Heart left ventricle (tissue), 16 donors: ENCODE measurements around the gene PHKB. TPM values are rescaled to one million over a fixed set of nuclear protein-coding genes. Genes with fewer than 3 reads are reported as not detected.

ENCODE experiments used
- ATAC-seq, 4 donors: fragments of 200-7000 bp; cut with Tn5 transposase; one replicate each; pipeline ENCODE4 v1.9.1; 2020 to 2022; ENCODE audit warnings: moderate library complexity in 4 of 4, mild to moderate bottlenecking in 3 of 4, moderate number of reproducible peaks in 1 of 4
- DNase-seq, 5 donors: peaks; one replicate each; pipeline ENCODE4 v3.0.0-alpha.2; 2020
- H3K27ac ChIP-seq, 12 donors: fragments of 200-600 bp; sonication (generic) in 4 of 12; one replicate each; pipeline versions ENCODE4 v1.5.0 to v1.8.0; 2016 to 2022; ENCODE audit warnings: mild to moderate bottlenecking in 2 of 12
- H3K27me3 ChIP-seq, 9 donors: fragments of 200-600 bp; sonication (generic) in 2 of 9; one replicate each; pipeline versions ENCODE4 v1.5.1 to v1.8.0; 2016 to 2022; ENCODE audit warnings: mild to moderate bottlenecking in 3 of 9
- H3K36me3 ChIP-seq, 9 donors: fragments of 200-600 bp; sonication (generic) in 2 of 9; one replicate each; pipeline versions ENCODE4 v1.5.0 to v1.8.0; 2018 to 2022; ENCODE audit warnings: mild to moderate bottlenecking in 2 of 9
- H3K4me1 ChIP-seq, 12 donors: fragments of 200-600 bp; sonication (generic) in 4 of 12; one replicate each; pipeline versions ENCODE4 v1.5.0 to v1.8.0; 2016 to 2022; ENCODE audit warnings: mild to moderate bottlenecking in 3 of 12
- H3K4me3 ChIP-seq, 12 donors: fragments of 200-600 bp; sonication (generic) in 4 of 12; one replicate each; pipeline versions ENCODE4 v1.5.0 to v1.8.0; 2017 to 2022; ENCODE audit warnings: mild to moderate bottlenecking in 9 of 12, moderate library complexity in 4 of 12
- H3K9me3 ChIP-seq, 12 donors: fragments of 200-600 bp; sonication (generic) in 4 of 12; one replicate each; pipeline versions ENCODE4 v1.5.0 to v1.8.0; 2016 to 2022; ENCODE audit warnings: mild to moderate bottlenecking in 1 of 12
- POLR2A ChIP-seq, 2 donors: fragments of 450-650 bp; IDR thresholded peaks; one replicate each; pipeline ENCODE4 v1.6.1; 2017; ENCODE audit warnings: antibody characterized with exemption in 2 of 2, mild to moderate bottlenecking in 2 of 2, moderate library complexity in 2 of 2
- WGBS, 4 donors: extraction: QIAGEN DNeasy Blood & Tissue Kit in 2 of 4; methylation state at CpG; one replicate each; pipeline versions ENCODE4 v1.1.5 to v1.1.7; 2013 to 2018; 5-methylcytosine and 5-hydroxymethylcytosine counted together
- intact Hi-C, 10 donors: fragments of 100-400 bp; cut with DNase I; formaldehyde crosslinking; loops; one replicate each; pipeline versions ENCODE4 v1.11.1 to v1.14.2; 2022
- polyA plus RNA-seq, 2 donors: library from polyadenylated mRNA; stranded (reverse); fragments of 200-250 nt; gene quantifications; one replicate each; pipeline ENCODE4 v1.2.3, GENCODE V29; 2013
- total RNA-seq, 9 donors: library from RNA; depleted of rRNA in 2 of 9; stranded (reverse); fragments of >200 nt in 2 of 9; fragmentation: NEBNext Ultra II Directional in 3 of 9; extraction: Animal tissue kit (Norgen Biotek cat#: 25700) in 3 of 9; gene quantifications; one replicate each; pipeline versions ENCODE4 v1.1.0 to v1.2.4, GENCODE V29; 2016 to 2023
- TF ChIP-seq, protein P1 (sequence below), 12 donors: fragments of 200-600 bp; sonication (generic) in 4 of 12; IDR thresholded peaks; one replicate each; pipeline versions ENCODE4 v1.5.0 to v1.8.0; 2018 to 2022; ENCODE audit warnings: antibody characterized with exemption in 12 of 12, mild to moderate bottlenecking in 5 of 12
- donor health status: ischemic (EF 13 %, LVEDD 7.1; RV severe dilation, severe dysfunction).
- donor health status: healthy with polysubstance abuse.
- donor health status: DM: no; HTN: yes; CAD: no.
- donor health status: DM: no; HTN: no; CAD: no.
- donor health status: ischemic (EF 25% LVEDD 6.9; RV normal size, moderate dysfunction).
- donor health status: ischemic (EF 25% LVEDD 5.7; RV mildly dilated, moderate dysfunction).
- donor health status: healthy.
- donor health status: DM: yes; HTN: yes; CAD: no.
- donor health status: ischemic (EF 35%, LVEDD 5.7; RV mildly dilated, moderate dysfunction).
- donor health status: nonischemic (EF 11% LVEDD 7.7; RV severe dilation, severe dysfunction).
- donor health status: DM: yes; HTN: yes; CAD: no.
- donor health status: PGD.
- donor health status: ischemic (EF 29% LVEDD 5.4; RV normal size, mild dysfunction).
- donor health status: nonischemic (EF 23%, LVEDD 6.1; RV moderate dilation, normal function).

The PHKB gene
- total and polyA plus RNA-seq, 11 donors: 14.2 to 70.1 (median 61.3) TPM

DNA sequence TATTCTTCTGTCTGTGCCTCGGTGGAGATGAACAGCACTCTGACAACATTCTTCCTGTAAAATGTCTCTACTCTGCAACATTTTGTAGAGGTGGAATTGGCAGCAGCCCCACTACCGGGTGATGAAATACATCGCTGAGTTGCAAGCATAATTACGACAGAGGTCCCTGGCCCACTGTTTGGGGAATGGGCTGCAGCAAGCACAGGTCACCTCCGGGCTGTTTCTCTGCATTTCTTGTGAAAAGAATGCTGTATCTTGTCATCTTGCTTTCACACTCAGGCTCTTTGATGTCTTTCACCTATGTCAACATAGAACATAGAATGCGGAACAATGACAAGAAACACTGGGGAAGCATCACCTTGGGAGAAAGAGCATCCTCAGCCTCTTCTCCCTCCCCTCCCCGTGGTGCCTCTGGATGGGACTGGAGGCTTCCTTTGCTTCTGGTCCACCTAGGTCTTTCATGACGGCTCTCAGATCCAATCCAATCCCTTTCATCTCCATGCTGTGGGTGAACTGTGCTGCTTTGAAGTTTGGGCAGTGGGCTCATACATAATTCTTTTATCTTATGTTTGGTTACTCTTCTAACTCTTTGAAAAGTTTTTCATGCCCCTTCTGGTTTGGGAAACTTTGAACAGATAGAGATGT, 265.0 kb downstream of the PHKB start:
- 83 to 85% (median 84%) methylated on average over 8 of the region's 8 CpGs for WGBS, 4 donors

GRCh38 chr16:47727131-47727530, 266.0 kb downstream of the PHKB start:
- no peak overlapping the region for H3K4me3 ChIP-seq
- intact Hi-C loops: no loop called here
- DNase-seq (no peak), ATAC-seq (no peak)
- no peaks in the 10 kb centered on the region for H3K9me3 ChIP-seq
- no peak for TF ChIP-seq POLR2A (IDR thresholded peaks at IDR 0.05)
- TF ChIP-seq, protein P1, sequence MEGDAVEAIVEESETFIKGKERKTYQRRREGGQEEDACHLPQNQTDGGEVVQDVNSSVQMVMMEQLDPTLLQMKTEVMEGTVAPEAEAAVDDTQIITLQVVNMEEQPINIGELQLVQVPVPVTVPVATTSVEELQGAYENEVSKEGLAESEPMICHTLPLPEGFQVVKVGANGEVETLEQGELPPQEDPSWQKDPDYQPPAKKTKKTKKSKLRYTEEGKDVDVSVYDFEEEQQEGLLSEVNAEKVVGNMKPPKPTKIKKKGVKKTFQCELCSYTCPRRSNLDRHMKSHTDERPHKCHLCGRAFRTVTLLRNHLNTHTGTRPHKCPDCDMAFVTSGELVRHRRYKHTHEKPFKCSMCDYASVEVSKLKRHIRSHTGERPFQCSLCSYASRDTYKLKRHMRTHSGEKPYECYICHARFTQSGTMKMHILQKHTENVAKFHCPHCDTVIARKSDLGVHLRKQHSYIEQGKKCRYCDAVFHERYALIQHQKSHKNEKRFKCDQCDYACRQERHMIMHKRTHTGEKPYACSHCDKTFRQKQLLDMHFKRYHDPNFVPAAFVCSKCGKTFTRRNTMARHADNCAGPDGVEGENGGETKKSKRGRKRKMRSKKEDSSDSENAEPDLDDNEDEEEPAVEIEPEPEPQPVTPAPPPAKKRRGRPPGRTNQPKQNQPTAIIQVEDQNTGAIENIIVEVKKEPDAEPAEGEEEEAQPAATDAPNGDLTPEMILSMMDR (IDR thresholded peaks at IDR 0.05): no peak
- no peaks in the 10 kb centered on the region for H3K27me3 ChIP-seq
- WGBS, 4 donors: 90 to 95% (median 92%) methylated on average over 6 of the region's 6 CpGs
- H3K36me3 ChIP-seq: no peaks in the 10 kb centered on the region
- H3K4me1 ChIP-seq: no peaks in the 10 kb centered on the region
- H3K27ac ChIP-seq: no peak overlapping the region

More for the DNA sequence above, 265.0 kb downstream of the PHKB start:
- TF ChIP-seq, protein P1 (IDR thresholded peaks at IDR 0.05): no peak
- no peak for TF ChIP-seq POLR2A (IDR thresholded peaks at IDR 0.05)
- intact Hi-C loops: no loop called here
- Histone ChIP-seq H3K4me3 (no peak overlapping the region), H3K27ac (no peak overlapping the region), H3K27me3 (no peaks in the 10 kb centered on the region), H3K4me1 (no peaks in the 10 kb centered on the region), H3K36me3 (no peaks in the 10 kb centered on the region), H3K9me3 (no peaks in the 10 kb centered on the region)
- ATAC-seq (no peak), DNase-seq (no peak)

DNA sequence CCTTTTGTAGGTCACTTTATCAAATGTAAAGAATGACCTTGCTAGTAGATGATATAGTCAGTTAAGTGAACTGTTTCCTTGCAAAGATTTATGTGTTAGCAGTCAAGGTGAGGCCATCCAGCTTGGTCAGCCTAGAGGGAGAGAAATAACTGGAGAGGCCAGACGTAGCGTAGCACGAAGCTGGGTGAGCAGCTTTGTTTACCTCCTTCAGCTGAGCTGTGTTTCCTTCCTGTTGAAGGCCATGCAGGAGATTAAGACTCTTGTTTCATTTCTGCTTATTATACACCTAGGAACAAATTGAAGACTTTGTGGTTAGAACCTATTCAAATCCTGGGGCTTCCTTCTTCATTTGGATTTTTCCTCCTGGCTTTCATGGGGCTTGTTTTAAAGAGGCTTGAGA, 267.1 kb downstream of the PHKB start:
- intact Hi-C loops: no loop called here
- Histone ChIP-seq H3K27me3 (no peaks in the 10 kb centered on the region), H3K9me3 (no peaks in the 10 kb centered on the region), H3K27ac (no peak overlapping the region), H3K4me3 (no peak overlapping the region), H3K36me3 (no peaks in the 10 kb centered on the region), H3K4me1 (no peaks in the 10 kb centered on the region)
- 52 to 75% (median 61%) methylated on average over 3 of the region's 3 CpGs for WGBS, 4 donors
- no peak for DNase-seq
- TF ChIP-seq, protein P1 (IDR thresholded peaks at IDR 0.05): no peak
- TF ChIP-seq POLR2A (IDR thresholded peaks at IDR 0.05): no peak
- ATAC-seq: no peak

- no peaks in the 10 kb centered on the region for H3K4me1 ChIP-seq
- H3K27me3 ChIP-seq: no peaks in the 10 kb centered on the region
- no peak overlapping the region for H3K27ac ChIP-seq
- DNase-seq (no peak), ATAC-seq (no peak)
- H3K4me3 ChIP-seq: no peak overlapping the region
- TF ChIP-seq POLR2A (IDR thresholded peaks at IDR 0.05): no peak
- TF ChIP-seq, protein P1 (IDR thresholded peaks at IDR 0.05): no peak
- no peaks in the 10 kb centered on the region for H3K36me3 ChIP-seq
- intact Hi-C loops: no loop called here
- 93 to 97% (median 93%) methylated on average over 12 of the region's 12 CpGs for WGBS, 4 donors
- H3K9me3 ChIP-seq: no peaks in the 10 kb centered on the region
Measured at GRCh38 chr16:47729701-47730100, 268.6 kb downstream of the PHKB start.
